Heart left ventricle (tissue), 13 donors: ENCODE measurements around the gene GALK1.

Source experiments
- POLR2A ChIP-seq, 2 donors: fragments of 450-650 bp; IDR thresholded peaks; one replicate each; pipeline ENCODE4 v1.6.1; 2017; ENCODE audit warnings: antibody characterized with exemption in 2 of 2, mild to moderate bottlenecking in 2 of 2, moderate library complexity in 2 of 2
- TF ChIP-seq, protein P1 (sequence below), 12 donors: fragments of 200-600 bp; sonication (generic) in 4 of 12; IDR thresholded peaks; one replicate each; pipeline versions ENCODE4 v1.5.0 to v1.8.0; 2018 to 2022; ENCODE audit warnings: antibody characterized with exemption in 12 of 12, mild to moderate bottlenecking in 5 of 12
- donor health status: ischemic (EF 13 %, LVEDD 7.1; RV severe dilation, severe dysfunction).
- donor health status: DM: no; HTN: yes; CAD: no.
- donor health status: DM: no; HTN: no; CAD: no.
- donor health status: ischemic (EF 25% LVEDD 6.9; RV normal size, moderate dysfunction).
- donor health status: ischemic (EF 25% LVEDD 5.7; RV mildly dilated, moderate dysfunction).
- donor health status: ischemic (EF 35%, LVEDD 5.7; RV mildly dilated, moderate dysfunction).
- donor health status: nonischemic (EF 11% LVEDD 7.7; RV severe dilation, severe dysfunction).
- donor health status: DM: yes; HTN: yes; CAD: no.
- donor health status: PGD.
- donor health status: ischemic (EF 29% LVEDD 5.4; RV normal size, mild dysfunction).
- donor health status: nonischemic (EF 23%, LVEDD 6.1; RV moderate dilation, normal function).

DNA sequence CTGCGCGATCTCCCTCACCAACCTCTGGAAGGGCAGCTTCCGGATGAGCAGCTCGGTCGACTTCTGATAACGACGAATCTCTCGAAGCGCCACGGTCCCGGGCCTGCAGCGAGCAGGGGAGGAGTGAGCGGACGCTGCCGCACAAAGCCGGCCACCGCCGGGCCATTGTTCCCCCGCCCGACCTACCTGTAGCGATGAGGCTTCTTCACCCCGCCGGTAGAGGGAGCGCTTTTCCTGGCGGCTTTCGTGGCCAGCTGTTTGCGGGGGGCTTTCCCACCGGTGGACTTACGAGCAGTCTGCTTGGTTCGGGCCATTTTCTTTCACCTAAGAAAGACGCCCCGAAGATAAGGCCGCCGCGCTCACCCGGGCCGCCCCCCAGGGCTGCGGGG, 13.9 kb upstream of the GALK1 start:
- TF ChIP-seq, protein P1, sequence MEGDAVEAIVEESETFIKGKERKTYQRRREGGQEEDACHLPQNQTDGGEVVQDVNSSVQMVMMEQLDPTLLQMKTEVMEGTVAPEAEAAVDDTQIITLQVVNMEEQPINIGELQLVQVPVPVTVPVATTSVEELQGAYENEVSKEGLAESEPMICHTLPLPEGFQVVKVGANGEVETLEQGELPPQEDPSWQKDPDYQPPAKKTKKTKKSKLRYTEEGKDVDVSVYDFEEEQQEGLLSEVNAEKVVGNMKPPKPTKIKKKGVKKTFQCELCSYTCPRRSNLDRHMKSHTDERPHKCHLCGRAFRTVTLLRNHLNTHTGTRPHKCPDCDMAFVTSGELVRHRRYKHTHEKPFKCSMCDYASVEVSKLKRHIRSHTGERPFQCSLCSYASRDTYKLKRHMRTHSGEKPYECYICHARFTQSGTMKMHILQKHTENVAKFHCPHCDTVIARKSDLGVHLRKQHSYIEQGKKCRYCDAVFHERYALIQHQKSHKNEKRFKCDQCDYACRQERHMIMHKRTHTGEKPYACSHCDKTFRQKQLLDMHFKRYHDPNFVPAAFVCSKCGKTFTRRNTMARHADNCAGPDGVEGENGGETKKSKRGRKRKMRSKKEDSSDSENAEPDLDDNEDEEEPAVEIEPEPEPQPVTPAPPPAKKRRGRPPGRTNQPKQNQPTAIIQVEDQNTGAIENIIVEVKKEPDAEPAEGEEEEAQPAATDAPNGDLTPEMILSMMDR (IDR thresholded peaks at IDR 0.05) = peak; percentile 17 to 58 (median 44)
- TF ChIP-seq POLR2A (IDR thresholded peaks at IDR 0.05) = no peak
